Panc1 (cell line): Measurements from ENCODE around the gene SLCO3A1. TPM values are rescaled to one million over a fixed set of nuclear protein-coding genes. Genes with fewer than 3 reads are reported as not detected.

ENCODE experiments used
- ATAC-seq: fragments of 200-7000 bp; cut with Tn5 transposase; 2 replicates; pipeline ENCODE4 v1.9.1; 2020; ENCODE audit warnings: mild to moderate bottlenecking, moderate library complexity
- BruUV-seq: library from RNA; stranded (reverse); fragments of 400-500 nt; replicated peaks from 2 replicates; lab custom pipeline; 2021; lab: Mats Ljungman, UMichigan
- CTCF ChIA-PET: fragments of 300-600 bp; sonication (Branson Sonifier 250); formaldehyde crosslinking; loops from one replicate; lab custom pipeline; 2022; ENCODE audit warnings: antibody characterized with exemption; lab: Charles Lee
- POLR2A ChIA-PET: fragments of 300-600 bp; sonication (Branson Sonifier 250); formaldehyde crosslinking; loops from one replicate; lab custom pipeline; 2022; ENCODE audit warnings: antibody characterized with exemption; lab: Charles Lee
- DNase-seq: peaks from one replicate; pipeline ENCODE4 v3.0.0-alpha.2; 2010; ENCODE audit warnings: low read depth, low spot score
- H3K27ac ChIP-seq: 2 replicates; pipeline ENCODE4 v1.5.1; 2011; ENCODE audit warnings: mild to moderate bottlenecking, low read length, inconsistent platforms
- H3K27me3 ChIP-seq: fragments of 200-500 bp; sonication (Bioruptor generic); 2 replicates; pipeline ENCODE4 v1.6.0; 2014; ENCODE audit warnings: low read length, inconsistent platforms; ENCODE audit not compliant: control insufficient read depth, insufficient read depth
- H3K36me3 ChIP-seq: fragments of 200-500 bp; sonication (Bioruptor generic); 2 replicates; pipeline ENCODE4 v1.5.1; 2014; ENCODE audit warnings: inconsistent platforms, mild to moderate bottlenecking, low read length, moderate library complexity; ENCODE audit not compliant: control insufficient read depth, insufficient read depth
- H3K4me1 ChIP-seq: 2 replicates; pipeline ENCODE4 v1.5.1; 2011; ENCODE audit warnings: inconsistent platforms, mild to moderate bottlenecking, low read length, moderate library complexity; ENCODE audit not compliant: control insufficient read depth, insufficient read depth
- H3K4me3 ChIP-seq, 2 experiments: 2 replicates each; pipeline ENCODE4 v1.5.1; 2011 to 2012; ENCODE audit warnings: low read depth in 2 of 2, low read length in 2 of 2, mild to moderate bottlenecking in 2 of 2, inconsistent platforms in 1 of 2, moderate library complexity in 1 of 2
- H3K9me3 ChIP-seq: fragments of 200-500 bp; sonication (Bioruptor generic); 2 replicates; pipeline ENCODE4 v1.5.1; 2014; ENCODE audit warnings: low read depth, mild to moderate bottlenecking, inconsistent platforms, low read length, moderate library complexity; ENCODE audit not compliant: control insufficient read depth, insufficient read depth
- POLR2AphosphoS5 ChIP-seq: IDR thresholded peaks from 2 replicates; pipeline ENCODE4 v1.6.1; 2012; ENCODE audit warnings: mild to moderate bottlenecking, low read depth, low read length, moderate library complexity
- SIN3A ChIP-seq: IDR thresholded peaks from 2 replicates; pipeline ENCODE4 v1.6.1; 2012; ENCODE audit warnings: low read depth, mild to moderate bottlenecking, low read length, moderate library complexity, borderline replicate concordance; ENCODE audit not compliant: insufficient read depth
- TCF7L2 ChIP-seq: IDR thresholded peaks from 2 replicates; pipeline ENCODE4 v1.6.1; 2011; ENCODE audit warnings: mild to moderate bottlenecking, low read depth, low read length, inconsistent platforms
- in situ Hi-C: cut with HindIII; loops from 2 replicates; pipeline ENCODE4 v1.10.0; 2016; ENCODE audit warnings: low sequenced_read_pairs, low pct_unique_long_range_greater_than_20kb
- intact Hi-C: fragments of 100-400 bp; cut with micrococcal nuclease; formaldehyde crosslinking; loops from one replicate; pipeline ENCODE4 v1.10.0; 2022; ENCODE audit not compliant: unreplicated experiment
- total RNA-seq: library from RNA; stranded (reverse); gene quantifications from one replicate; pipeline ENCODE4 v1.2.1, GENCODE V29; 2021; ENCODE audit not compliant: unreplicated experiment
- TF ChIP-seq, protein P1 (sequence below), 2 experiments: IDR thresholded peaks; 2 replicates each; pipeline ENCODE4 v1.6.1; 2011 to 2012; ENCODE audit warnings: low read depth in 2 of 2, control low read depth in 1 of 2, low read length in 1 of 2, mild to moderate bottlenecking in 1 of 2, moderate library complexity in 1 of 2; ENCODE audit not compliant: insufficient read depth in 1 of 2
- TF ChIP-seq, protein P2 (sequence below): fragments of 450-650 bp; IDR thresholded peaks from 2 replicates; pipeline ENCODE4 v1.5.1; 2017; ENCODE audit warnings: mild to moderate bottlenecking

SLCO3A1 gene
- total RNA-seq, 1 experiment from 2014 or later: 20.6 TPM

DNA sequence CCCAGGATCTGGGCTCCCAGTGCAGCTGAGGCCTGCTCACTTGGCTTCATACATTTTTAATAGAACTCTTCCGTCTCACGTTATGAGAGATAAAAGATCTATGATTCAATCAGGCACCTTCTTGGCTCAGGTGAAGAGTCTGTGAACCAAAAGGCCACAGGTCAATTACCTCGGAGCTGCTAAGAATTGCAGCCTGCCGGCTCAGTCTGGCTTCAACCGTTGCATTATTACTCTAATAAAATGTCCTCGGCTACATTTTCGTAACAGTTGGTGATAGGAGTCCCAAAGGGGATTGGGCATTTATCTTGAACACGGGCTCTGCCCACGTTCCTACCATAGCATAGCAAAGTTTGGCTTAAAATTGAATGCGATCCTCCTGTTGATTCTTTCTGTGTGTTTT lies 176.3 kb downstream of the SLCO3A1 start:
- TF ChIP-seq, protein P1, sequence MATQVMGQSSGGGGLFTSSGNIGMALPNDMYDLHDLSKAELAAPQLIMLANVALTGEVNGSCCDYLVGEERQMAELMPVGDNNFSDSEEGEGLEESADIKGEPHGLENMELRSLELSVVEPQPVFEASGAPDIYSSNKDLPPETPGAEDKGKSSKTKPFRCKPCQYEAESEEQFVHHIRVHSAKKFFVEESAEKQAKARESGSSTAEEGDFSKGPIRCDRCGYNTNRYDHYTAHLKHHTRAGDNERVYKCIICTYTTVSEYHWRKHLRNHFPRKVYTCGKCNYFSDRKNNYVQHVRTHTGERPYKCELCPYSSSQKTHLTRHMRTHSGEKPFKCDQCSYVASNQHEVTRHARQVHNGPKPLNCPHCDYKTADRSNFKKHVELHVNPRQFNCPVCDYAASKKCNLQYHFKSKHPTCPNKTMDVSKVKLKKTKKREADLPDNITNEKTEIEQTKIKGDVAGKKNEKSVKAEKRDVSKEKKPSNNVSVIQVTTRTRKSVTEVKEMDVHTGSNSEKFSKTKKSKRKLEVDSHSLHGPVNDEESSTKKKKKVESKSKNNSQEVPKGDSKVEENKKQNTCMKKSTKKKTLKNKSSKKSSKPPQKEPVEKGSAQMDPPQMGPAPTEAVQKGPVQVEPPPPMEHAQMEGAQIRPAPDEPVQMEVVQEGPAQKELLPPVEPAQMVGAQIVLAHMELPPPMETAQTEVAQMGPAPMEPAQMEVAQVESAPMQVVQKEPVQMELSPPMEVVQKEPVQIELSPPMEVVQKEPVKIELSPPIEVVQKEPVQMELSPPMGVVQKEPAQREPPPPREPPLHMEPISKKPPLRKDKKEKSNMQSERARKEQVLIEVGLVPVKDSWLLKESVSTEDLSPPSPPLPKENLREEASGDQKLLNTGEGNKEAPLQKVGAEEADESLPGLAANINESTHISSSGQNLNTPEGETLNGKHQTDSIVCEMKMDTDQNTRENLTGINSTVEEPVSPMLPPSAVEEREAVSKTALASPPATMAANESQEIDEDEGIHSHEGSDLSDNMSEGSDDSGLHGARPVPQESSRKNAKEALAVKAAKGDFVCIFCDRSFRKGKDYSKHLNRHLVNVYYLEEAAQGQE (IDR thresholded peaks at IDR 0.05; ENCODE audit: insufficient read depth in 1 of 2, low read depth in 2 of 2, low read length in 1 of 2): no peak
- TF ChIP-seq POLR2AphosphoS5 (no peak), TCF7L2 (no peak), SIN3A (no peak)
- TF ChIP-seq, protein P2, sequence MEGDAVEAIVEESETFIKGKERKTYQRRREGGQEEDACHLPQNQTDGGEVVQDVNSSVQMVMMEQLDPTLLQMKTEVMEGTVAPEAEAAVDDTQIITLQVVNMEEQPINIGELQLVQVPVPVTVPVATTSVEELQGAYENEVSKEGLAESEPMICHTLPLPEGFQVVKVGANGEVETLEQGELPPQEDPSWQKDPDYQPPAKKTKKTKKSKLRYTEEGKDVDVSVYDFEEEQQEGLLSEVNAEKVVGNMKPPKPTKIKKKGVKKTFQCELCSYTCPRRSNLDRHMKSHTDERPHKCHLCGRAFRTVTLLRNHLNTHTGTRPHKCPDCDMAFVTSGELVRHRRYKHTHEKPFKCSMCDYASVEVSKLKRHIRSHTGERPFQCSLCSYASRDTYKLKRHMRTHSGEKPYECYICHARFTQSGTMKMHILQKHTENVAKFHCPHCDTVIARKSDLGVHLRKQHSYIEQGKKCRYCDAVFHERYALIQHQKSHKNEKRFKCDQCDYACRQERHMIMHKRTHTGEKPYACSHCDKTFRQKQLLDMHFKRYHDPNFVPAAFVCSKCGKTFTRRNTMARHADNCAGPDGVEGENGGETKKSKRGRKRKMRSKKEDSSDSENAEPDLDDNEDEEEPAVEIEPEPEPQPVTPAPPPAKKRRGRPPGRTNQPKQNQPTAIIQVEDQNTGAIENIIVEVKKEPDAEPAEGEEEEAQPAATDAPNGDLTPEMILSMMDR: no peak
- no peaks in the 10 kb centered on the region for H3K36me3 ChIP-seq
- ChIA-PET CTCF (no interaction called here), POLR2A (no interaction called here)
- DNase-seq (no peak), ATAC-seq (no peak)
- no peak overlapping the region for H3K4me3 ChIP-seq
- intact Hi-C loops (no loop called here), in situ Hi-C loops (no loop called here)
- H3K4me1 ChIP-seq: no peaks in the 10 kb centered on the region
- no TSS peak for BruUV-seq
- no peaks in the 10 kb centered on the region for H3K9me3 ChIP-seq
- H3K27ac ChIP-seq: no peak overlapping the region
- no peaks in the 10 kb centered on the region for H3K27me3 ChIP-seq

- Histone ChIP-seq H3K27me3 (no peaks in the 10 kb centered on the region), H3K4me3 (no peak overlapping the region), H3K4me1 (no peaks in the 10 kb centered on the region), H3K27ac (no peak overlapping the region), H3K36me3 (no peaks in the 10 kb centered on the region), H3K9me3 (no peaks in the 10 kb centered on the region)
- no TSS peak for BruUV-seq
- ChIA-PET CTCF (interaction anchor here (0.6 kb wide), 1 partner anchor 65 kb away, joined by 3 read pairs; no protein-coding TSS in a partner anchor), POLR2A (no interaction called here)
- no peak for DNase-seq
- in situ Hi-C loops (no loop called here), intact Hi-C loops (no loop called here)
- no peak for ATAC-seq
- TF ChIP-seq TCF7L2 (no peak), POLR2AphosphoS5 (no peak), SIN3A (no peak)
- TF ChIP-seq, protein P2: no peak
- TF ChIP-seq, protein P1 (IDR thresholded peaks at IDR 0.05; ENCODE audit: insufficient read depth in 1 of 2, low read depth in 2 of 2, low read length in 1 of 2): no peak
Measured at GRCh38 chr15:92033314-92033713, 179.8 kb downstream of the SLCO3A1 start.
